ENCODE data around the gene ICOSLG.
"Not testable (repeated sequence)": the region's sequence is repeated elsewhere in the genome, so short reads cannot be mapped to it uniquely, and the experiment has no call there.

Gene ICOSLG

DNA sequence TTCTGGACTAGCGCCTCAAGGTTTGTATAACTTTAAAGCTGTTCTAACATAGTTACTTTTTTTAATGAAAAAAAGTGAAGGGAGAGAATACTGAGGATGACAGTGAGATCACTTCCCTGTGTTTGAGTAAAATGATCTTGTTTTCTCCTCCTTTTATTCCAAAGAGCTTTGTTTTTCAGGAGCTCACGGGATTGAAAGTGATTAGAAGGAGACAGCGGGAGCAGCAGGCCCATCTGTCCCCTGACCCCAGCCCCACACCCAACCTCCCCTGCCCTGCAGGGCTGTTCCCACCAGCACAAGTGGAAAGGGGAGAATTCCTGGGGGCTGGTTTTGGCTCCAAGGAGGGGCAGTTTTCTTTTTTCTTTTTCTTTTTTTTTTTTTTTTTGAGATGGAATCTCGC, 23.0 kb upstream of the ICOSLG start:
- DNase-seq = no peak

GRCh38 chr21:44263221-44263760, 22.5 kb upstream of the ICOSLG start:
- DNase-seq = no peak

- no peak for DNase-seq
Measured at GRCh38 chr21:44262338-44263056, 21.8 kb upstream of the ICOSLG start.

DNA sequence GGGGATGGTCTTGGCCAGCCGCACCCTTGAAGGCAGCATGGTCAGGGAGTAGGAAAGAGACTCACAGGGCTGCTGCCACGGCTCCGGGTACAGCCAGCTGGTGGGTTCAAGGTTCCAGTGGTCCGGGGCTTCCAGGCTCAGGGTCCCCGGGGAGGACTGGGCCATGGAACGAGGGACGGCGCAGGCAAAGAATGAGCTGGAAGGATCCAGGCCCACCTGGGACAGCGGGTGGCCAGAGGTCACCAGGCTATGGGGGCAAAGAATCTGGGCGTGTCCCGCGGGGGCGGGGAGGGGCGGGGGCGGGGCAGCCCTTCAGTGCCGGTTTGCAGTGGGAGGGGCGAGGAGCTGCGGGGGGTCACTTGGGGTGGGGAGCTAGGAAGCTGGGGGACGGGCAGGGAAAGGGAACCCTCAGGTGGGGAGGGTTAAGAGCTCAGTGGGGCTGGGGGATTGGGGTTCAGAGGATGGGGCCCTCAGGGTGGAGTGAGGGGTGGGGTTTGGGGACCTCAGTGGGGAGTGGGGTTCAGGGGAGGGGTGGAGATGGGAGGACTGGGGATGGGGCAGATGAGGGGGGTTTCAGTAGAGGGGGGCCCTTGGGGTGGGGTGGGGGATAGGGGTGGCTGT, 21.0 kb upstream of the ICOSLG start, which contains the start of gene DNMT3L:
TSS of gene DNMT3L (minus strand) at position 223 of the 621 bp plus-strand sequence. CDS start 638 bp downstream, outside the sequence.
- DNase-seq = no peak

- DNase-seq = no peak
Measured at GRCh38 chr21:44260791-44261631, 20.3 kb upstream of the ICOSLG start.

- DNase-seq = no peak
Measured at GRCh38 chr21:44260066-44260465, 19.3 kb upstream of the ICOSLG start.

DNA sequence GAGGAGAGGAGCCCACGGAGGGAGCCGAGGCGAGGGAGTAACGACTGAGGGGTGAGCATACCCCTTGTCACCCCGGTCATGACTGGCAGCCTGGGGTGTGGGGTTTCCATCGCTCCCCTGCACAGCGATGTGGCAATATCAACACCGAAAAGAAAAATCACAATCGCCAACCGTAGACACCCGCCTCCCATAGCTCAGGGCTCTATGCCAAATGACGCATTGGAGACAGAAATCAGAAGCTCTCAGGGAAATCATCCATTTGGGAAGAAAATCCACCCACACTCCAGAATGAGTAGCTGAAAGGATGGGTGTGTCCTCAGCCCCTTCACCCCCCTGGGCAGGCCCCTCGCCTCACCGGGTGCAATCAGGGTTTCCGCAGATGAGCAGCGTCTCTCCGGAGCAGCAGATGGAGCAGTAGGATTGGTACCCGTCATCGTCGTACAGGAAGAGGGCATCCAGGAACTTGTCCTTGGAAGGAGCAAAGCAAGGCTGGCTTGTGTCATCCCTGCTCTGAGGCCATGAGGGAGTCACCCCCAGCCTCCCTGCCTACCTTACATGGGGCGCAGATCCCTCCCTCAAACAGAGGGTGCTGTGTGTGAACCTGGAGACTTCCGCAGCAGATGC, 18.5 kb upstream of the ICOSLG start:
- DNase-seq = no peak

GRCh38 chr21:44258056-44258725, 17.4 kb upstream of the ICOSLG start:
- no peak for DNase-seq

DNA sequence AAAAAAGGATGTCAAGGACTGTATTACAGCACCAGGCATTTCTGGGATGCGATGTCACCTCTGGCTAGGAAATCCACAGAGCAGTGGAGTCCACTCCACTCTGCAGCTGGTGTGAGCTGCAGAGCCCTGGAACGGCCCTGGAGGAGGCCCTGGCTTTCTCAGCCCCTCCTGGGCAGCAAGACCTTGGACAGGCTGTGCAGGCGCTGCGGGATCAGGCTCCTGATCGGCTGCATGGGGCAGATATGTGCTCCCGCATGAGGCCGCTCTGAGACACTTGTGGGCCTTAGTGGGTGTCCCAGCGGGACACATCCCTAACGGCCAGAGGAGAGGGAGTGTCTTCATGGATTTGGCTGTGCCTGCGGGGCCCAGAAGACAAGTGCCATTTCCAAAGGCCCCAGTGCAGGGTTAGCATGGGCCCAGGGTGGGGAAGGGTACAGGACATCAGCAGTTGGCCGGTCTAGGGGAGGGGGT, 14.8 kb upstream of the ICOSLG start:
- DNase-seq = no peak

DNA sequence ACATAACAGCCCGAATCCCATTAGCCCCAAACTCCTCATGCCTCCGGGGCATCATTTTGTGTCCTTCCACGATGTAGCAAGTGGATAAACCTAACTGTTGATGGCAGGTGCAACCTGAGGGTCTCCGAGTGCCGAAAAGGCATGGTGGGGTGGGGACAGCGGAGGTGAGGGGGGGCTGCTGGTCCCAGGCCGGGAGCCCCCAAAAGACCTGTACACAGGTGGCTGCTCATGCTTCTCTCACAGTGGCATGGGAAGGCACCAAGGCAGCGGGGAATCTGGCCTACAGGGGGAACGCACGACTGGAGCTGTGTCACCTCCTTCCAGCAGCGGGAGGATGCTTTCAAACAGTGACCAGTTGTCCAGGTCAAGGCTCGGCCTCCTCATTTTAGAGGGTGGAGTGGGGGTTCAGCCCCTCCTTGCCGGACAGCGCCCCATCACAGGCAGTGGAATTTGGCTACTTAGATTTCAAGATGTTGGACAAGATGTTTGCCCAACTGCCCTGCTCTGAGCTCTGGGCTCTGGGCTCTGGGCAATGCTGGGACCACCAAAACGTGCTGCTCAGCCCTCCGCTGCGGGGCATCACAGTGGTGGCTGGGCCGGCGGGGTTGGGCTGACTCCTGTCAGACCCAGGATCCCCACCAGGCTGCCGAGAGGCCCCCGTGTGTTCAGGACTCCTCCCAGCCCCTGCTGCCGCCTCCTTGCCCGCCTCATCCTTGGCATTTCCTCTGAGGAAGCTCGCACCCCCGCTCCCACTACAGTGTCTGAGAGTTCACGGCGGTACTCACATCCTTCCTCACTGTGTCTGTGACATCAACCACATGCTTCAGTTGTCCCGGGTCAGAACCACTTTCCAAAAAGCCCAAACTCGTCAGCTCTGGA, 13.3 kb upstream of the ICOSLG start:
- no peak for DNase-seq

- DNase-seq = not testable (repeated sequence)
Measured at GRCh38 chr21:44249204-44250037, 8.7 kb upstream of the ICOSLG start.

- DNase-seq = not testable (repeated sequence)
Measured at GRCh38 chr21:44247904-44248303, 7.2 kb upstream of the ICOSLG start.

GRCh38 chr21:44243980-44244379, 3.2 kb upstream of the ICOSLG start:
- not testable (repeated sequence) for DNase-seq

DNA sequence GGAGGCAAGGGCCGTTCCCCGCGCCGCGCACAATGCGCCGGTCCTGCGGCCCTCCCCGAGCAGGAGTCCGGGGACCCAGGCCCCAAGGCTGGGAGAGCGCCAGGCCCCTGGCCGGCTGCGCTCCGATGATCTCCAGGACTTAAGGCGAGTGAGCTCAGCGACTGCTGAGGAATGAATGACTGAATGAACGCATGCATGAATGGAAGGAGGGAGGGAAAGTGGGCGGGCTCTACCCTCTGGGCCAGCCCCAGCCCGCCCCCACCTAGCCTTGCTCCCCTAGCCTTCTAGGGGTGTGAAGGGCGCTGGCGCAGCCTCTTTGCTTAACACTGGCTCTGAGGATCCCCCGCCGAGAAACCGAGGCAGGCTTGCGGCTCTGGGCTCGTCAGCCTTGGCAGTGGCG, 538 bp upstream of the ICOSLG start:
- not testable (repeated sequence) for DNase-seq

- not testable (repeated sequence) for DNase-seq
Measured at GRCh38 chr21:44240353-44240752, 390 bp downstream of the ICOSLG start.

DNA sequence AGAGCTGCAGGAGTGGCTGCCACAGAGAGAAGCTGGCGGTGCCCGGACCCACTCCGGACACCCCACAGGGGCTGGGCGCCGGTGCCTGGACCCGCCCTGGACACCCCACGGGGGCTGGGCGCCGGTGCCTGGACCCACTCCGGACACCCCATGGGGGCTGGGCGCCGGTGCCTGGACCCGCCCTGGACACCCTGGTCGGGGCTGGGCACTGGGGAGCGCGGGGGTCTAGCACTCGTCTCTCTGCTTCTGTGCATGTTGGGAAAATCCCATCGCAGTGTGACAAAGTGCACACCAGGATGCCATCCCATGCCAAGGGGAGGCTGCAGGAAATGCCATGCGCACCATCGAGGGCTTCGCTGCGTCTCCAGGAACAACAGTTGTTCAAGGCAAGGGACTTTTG, 11.2 kb downstream of the ICOSLG start:
- not testable (repeated sequence) for DNase-seq

- DNase-seq = not testable (repeated sequence)
Measured at GRCh38 chr21:44228109-44228508, 12.6 kb downstream of the ICOSLG start.

- DNase-seq = not testable (repeated sequence)
Measured at GRCh38 chr21:44227614-44228013, 13.1 kb downstream of the ICOSLG start.

DNA sequence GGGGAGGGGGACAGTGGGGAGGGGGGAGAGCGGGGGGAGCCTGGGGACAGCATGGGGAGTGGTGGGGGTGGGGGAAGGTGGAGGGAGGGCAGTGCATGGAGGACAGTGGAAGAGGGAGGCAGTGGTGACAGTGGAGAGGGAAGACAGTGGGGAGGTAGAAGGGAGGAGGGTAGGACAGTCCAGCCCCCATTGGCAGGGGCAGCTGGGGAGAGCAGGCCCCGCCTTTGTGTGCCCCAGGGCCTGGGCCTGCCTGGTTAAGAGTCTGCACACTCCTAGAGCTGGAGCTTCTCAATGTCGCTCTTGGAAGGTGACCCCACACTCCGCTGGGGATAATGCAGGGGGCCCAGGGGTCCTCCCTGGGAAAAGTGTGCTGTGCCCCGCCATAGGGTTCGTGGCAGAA, 15.1 kb downstream of the ICOSLG start:
- DNase-seq = not testable (repeated sequence)

- DNase-seq = not testable (repeated sequence)
Measured at GRCh38 chr21:44223334-44223733, 17.4 kb downstream of the ICOSLG start.

Data from activated effector memory CD4-positive, alpha-beta T cell treated with Interleukin-2 at 50 U/mL for 16 hours (primary cell).